ENCODE data around the gene LZTR1.

LZTR1 gene

DNA sequence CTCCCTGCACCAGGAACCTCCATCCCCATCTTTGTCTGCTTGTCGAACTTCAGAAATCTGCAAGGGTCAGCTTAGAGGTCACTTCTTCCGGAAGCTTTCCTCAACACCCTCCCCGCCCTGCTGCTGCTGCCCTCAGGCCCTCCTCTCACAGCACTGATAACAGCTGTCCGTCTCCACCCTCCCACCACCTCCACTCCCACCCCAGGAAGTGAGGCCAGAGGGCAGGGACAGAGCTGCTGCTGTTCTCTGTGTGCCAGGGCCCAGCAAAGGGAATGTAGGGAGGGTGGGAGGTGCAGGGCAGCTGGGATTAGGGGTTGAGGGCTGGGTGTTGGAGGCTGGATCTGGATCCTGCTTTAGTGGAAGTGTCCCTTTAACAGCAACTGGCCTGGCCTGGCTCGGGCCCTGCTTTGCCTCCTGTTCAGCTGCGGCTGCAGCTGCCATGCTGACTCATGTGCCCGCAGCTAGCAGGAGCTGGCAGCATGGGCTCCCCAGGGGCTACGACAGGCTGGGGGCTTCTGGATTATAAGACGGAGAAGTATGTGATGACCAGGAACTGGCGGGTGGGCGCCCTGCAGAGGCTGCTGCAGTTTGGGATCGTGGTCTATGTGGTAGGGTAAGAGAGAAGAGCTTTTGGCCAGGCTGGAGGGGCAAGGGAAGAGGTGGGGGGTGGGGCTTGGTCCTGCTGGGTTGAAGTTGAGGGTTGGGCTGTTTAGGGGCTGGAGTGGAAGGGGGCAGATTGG, 32.8 kb downstream of the LZTR1 start, which contains the start of gene P2RX6:
P2RX6 (plus strand) TSS at position 440 of the 740 bp plus-strand sequence; CDS start at position 450, 10 bp downstream.
- Histone ChIP-seq H3K9ac (ENCODE audit: low read depth, low read length) (peak within 1 kb of the TSS; percentile 69), H3K36me3 (ENCODE audit: insufficient read depth, low read length) (no peaks in the 10 kb centered on the region), H3K9me3 (ENCODE audit: control insufficient read depth, insufficient read depth, low read length) (no peaks in the 10 kb centered on the region), H3K4me1 (ENCODE audit: insufficient read depth, low read length) (peaks cover 2% of the 10 kb centered on the region; the same call in 1 of the 2 replicates)

DNA sequence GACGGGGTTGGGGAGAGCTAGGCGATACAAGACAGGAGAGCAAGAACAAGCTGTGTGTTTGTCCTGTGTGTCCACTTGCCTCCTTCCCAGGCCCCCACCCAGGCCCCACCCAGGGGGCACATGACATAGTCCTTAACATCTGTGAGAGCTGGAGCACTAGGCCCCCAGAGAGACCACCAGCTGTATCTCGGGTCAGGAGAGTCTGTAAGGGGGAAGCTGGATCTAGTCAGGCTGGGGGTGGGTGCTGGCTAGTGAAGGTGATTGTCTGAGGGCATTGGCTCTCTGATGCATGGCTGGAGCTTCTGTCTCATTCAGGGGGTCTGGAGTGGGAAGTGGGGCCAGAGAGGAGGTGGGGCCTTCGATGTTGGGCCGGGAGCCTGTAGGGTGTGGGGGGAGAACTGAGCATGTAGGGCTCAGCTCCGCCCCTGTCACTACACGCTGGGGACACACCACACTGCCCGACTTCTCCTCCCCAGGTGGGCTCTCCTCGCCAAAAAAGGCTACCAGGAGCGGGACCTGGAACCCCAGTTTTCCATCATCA, 33.4 kb downstream of the LZTR1 start:
- Histone ChIP-seq H3K9ac (ENCODE audit: low read depth, low read length) (no peak overlapping the region; the same call in 1 of the 2 replicates), H3K4me1 (ENCODE audit: insufficient read depth, low read length) (peaks cover under 1% of the 10 kb centered on the region; the same call in 1 of the 2 replicates), H3K9me3 (ENCODE audit: control insufficient read depth, insufficient read depth, low read length) (no peaks in the 10 kb centered on the region), H3K36me3 (ENCODE audit: insufficient read depth, low read length) (no peaks in the 10 kb centered on the region)

DNA sequence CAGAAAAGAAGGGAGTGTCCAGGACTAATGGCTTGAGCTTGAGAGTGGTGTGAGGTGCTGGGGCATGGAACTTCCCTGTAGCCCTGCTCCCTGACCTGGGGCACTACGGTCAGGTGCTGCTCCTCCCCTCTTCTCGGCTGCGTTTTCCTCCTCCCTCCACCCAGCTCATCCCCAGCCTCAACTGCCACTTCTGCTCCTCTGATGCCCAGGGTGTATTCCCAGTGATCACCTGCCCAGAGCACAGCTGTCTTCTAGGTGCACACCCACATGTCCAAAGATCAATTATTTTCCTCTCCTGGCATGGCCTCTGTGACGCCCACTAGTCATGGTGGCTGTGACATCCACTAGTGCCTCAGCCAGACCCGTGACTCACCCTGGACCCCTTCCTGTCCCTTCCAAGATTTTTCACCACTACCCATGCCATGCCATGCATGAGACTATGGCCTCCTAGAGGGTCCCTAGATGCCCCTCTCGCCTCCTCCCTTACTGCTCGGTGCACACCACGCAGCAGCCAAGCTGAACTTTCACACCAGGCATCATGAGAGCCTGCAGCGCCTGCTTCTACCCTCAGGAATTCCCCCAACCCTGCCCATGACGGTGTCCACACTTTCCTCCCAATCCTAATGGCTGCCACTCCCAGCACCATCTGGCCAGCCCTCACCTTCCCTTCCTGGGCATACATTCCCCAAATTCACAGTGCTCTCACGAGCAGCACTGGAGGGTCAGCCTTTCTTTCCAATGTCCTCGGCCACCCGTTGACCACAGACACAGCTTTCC, 34.7 kb downstream of the LZTR1 start:
- Histone ChIP-seq H3K36me3 (ENCODE audit: insufficient read depth, low read length) (no peaks in the 10 kb centered on the region), H3K4me1 (ENCODE audit: insufficient read depth, low read length) (no peaks in the 10 kb centered on the region), H3K9me3 (ENCODE audit: control insufficient read depth, insufficient read depth, low read length) (no peaks in the 10 kb centered on the region), H3K9ac (ENCODE audit: low read depth, low read length) (no peak overlapping the region)

DNA sequence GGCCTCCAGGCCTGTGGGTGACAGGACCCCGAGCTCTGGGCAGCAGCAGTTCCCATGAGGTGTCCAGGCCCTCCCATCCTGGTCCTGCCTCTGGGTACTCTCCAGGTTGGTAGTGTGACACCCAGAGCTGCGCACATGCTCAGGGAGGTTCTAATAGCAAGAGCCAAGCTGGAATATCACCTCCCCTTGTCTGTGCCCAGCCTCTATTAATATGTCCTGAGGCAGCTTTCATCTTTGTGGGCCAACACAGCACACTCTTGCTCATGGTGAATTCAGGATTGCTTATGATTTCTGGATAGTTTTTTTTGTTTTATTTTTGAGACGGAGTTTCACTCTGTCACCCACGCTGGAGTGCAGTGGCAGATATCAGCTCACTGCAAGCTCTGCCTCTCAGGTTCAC, 36.2 kb downstream of the LZTR1 start:
- Histone ChIP-seq H3K9ac (ENCODE audit: low read depth, low read length) (no peak overlapping the region), H3K4me1 (ENCODE audit: insufficient read depth, low read length) (no peaks in the 10 kb centered on the region), H3K9me3 (ENCODE audit: control insufficient read depth, insufficient read depth, low read length) (no peaks in the 10 kb centered on the region), H3K36me3 (ENCODE audit: insufficient read depth, low read length) (no peaks in the 10 kb centered on the region)

DNA sequence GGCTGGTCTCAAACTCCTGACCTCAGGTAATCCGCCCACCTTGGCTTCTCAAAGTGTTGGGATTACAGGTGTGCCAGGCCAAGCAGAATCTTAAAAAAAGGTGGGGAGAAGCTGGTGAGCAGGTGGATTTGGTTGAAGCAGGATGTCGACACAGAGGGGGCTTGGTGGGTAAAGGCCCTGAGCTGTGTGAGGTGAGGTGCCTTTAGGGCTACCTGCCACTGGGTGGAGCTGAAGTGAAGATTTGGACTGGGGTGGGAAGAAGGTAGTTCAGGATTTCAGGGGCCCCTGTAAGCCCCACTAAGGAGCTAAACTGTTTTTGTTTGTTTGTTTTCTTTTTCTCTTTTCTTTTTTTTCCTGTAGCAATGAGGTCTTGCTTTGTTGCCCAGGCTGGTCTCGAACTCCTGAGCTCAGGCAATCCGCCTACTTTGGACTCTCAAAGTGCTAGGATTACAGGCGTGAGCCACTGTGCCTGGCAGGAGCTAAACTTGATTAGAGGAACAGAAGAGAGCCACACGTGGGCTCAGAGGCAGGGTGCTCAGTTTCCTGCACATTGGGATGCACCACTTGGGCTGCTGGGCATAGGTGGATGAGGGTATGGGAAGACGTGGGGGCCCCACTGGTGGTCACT, 38.8 kb downstream of the LZTR1 start:
- Histone ChIP-seq H3K4me1 (ENCODE audit: insufficient read depth, low read length) (no peaks in the 10 kb centered on the region), H3K9ac (ENCODE audit: low read depth, low read length) (no peak overlapping the region), H3K36me3 (ENCODE audit: insufficient read depth, low read length) (no peaks in the 10 kb centered on the region), H3K9me3 (ENCODE audit: control insufficient read depth, insufficient read depth, low read length) (no peaks in the 10 kb centered on the region)

DNA sequence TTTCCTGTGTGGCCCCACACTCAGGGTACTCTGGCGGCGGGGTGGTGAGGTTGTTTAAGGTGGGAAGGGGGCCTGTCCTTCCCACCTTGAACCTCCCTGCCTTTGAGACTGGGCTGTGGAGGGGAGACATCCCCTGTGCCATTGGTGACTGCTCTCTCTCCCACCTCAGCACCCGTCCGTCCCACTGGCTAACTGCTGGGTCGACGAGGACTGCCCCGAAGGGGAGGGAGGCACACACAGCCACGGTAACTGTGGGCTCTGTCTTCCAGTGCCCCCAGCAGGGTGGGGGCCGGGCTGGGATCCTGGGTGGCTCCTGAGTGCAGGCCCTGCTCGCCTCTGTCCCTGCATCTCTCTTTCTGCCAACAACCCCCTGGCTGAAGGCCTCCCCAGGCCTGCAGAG, 40.4 kb downstream of the LZTR1 start:
- no peaks in the 10 kb centered on the region for H3K4me1 ChIP-seq (ENCODE audit: insufficient read depth, low read length)
- no peaks in the 10 kb centered on the region for H3K36me3 ChIP-seq (ENCODE audit: insufficient read depth, low read length)
- H3K9ac ChIP-seq (ENCODE audit: low read depth, low read length): no peak overlapping the region
- no peaks in the 10 kb centered on the region for H3K9me3 ChIP-seq (ENCODE audit: control insufficient read depth, insufficient read depth, low read length)

DNA sequence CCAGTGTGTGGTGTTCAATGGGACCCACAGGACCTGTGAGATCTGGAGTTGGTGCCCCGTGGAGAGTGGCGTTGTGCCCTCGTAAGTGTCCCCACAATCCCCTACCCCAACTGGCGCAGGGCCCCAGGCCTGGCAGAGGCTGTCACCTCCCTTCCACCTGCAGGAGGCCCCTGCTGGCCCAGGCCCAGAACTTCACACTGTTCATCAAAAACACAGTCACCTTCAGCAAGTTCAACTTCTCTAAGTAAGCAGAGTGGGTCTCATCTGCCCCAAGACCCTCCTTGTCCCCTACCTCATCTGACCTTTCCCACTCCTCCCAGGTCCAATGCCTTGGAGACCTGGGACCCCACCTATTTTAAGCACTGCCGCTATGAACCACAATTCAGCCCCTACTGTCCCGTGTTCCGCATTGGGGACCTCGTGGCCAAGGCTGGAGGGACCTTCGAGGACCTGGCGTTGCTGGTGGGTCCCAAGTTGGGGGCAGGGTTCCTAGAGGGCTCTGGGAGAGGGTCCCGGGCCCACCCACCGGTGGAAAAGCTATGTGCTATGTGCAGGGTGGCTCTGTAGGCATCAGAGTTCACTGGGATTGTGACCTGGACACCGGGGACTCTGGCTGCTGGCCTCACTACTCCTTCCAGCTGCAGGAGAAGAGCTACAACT, 41.0 kb downstream of the LZTR1 start:
- Histone ChIP-seq H3K9ac (ENCODE audit: low read depth, low read length) (no peak overlapping the region), H3K9me3 (ENCODE audit: control insufficient read depth, insufficient read depth, low read length) (no peaks in the 10 kb centered on the region), H3K36me3 (ENCODE audit: insufficient read depth, low read length) (no peaks in the 10 kb centered on the region), H3K4me1 (ENCODE audit: insufficient read depth, low read length) (no peaks in the 10 kb centered on the region)

DNA sequence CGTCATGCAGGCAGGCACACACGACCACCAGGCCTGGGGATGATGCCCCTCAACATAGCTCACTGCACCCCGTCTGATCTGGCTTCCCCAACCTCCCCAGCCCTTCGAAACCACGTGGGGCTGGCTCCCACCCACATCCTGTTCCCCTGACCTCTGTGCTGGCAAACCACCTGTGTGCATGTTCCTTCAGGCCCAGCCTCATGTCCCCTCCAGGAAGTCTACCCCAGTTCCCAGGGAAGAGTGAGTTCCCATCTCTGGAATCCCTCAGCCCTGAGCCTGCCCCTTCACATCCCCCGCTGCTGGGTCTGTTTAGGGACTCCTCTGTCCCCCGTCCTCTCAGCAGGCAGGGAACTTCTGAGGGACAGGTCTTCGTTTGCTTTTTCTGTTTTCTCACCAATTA, 43.2 kb downstream of the LZTR1 start:
- H3K9ac ChIP-seq (ENCODE audit: low read depth, low read length): no peak overlapping the region
- no peaks in the 10 kb centered on the region for H3K9me3 ChIP-seq (ENCODE audit: control insufficient read depth, insufficient read depth, low read length)
- H3K36me3 ChIP-seq (ENCODE audit: insufficient read depth, low read length): no peaks in the 10 kb centered on the region
- no peaks in the 10 kb centered on the region for H3K4me1 ChIP-seq (ENCODE audit: insufficient read depth, low read length)

DNA sequence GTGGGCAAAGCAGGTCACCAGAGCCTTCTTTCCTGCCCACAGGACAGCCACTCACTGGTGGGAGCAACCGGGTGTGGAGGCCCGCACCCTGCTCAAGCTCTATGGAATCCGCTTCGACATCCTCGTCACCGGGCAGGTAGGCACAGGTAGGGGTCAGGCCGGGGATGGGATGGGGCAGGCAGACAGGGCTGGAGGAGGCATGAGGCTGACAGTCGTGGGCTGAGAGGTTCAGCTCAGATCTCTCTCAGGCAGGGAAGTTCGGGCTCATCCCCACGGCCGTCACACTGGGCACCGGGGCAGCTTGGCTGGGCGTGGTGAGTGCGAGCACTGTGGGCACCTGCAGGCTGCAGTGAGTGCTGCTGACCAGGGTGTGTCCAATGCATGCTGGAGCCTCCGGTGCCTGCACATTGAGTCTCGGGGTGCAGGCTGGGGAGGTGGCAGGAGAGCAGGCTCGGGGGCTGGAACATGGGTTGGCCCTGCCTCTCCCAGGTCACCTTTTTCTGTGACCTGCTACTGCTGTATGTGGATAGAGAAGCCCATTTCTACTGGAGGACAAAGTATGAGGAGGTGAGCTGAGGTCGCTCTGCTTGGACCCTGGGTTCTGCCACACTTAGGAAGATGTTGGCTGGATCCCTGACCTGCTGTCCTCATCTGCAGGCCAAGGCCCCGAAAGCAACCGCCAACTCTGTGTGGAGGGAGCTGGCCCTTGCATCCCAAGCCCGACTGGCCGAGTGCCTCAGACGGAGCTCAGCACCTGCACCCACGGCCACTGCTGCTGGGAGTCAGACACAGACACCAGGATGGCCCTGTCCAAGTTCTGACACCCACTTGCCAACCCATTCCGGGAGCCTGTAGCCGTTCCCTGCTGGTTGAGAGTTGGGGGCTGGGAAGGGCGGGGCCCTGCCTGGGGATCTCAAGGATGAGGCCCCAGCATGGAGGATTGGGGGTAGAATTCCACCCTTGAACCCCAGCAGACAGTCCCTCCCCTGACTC, 44.0 kb downstream of the LZTR1 start:
- Histone ChIP-seq H3K9me3 (ENCODE audit: control insufficient read depth, insufficient read depth, low read length) (no peaks in the 10 kb centered on the region), H3K9ac (ENCODE audit: low read depth, low read length) (no peak overlapping the region), H3K4me1 (ENCODE audit: insufficient read depth, low read length) (no peaks in the 10 kb centered on the region), H3K36me3 (ENCODE audit: insufficient read depth, low read length) (no peaks in the 10 kb centered on the region)

DNA sequence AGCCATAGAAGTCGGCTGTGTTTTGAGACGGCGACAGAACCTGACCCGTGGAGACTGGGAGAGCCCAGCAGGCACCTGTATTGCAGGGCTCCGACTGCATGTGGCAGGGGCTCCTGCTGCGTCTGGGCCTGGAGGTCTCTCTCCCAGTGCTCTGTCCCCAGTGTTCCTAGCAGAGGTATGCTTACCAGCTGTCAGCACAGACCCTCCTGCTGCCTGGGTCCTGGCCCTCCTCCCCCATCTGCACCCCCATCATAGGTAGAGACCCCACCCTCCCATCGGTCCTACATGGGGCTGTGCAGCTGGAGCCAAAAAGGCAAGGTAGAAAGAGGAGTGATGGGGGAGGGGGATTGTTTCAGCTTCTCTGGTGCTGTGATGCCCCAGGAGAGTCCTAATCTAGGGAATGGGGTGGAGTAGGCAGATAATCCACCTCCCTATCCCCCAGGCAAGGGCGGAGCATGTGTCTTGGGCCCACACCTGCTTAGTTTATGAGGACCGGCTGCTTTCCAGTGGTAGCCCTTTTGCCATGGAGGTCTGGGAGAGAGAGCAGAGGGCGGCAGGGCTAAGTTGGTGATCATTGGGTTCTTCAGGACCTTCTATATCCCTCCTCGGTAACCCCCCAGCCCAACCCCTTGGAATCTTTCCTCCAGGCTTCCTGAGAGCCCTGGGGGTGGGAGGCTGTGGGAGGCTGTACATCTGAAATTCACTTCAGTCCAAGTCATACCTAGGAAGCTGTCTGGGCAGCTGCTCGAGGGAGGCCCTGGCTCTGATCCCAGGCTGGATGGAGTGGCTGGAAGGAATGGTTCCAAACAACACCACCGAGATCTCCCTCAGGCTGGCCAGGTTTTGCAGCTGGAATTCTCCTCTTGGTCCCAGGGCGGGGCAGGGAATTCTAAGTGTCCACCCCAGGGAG, 44.9 kb downstream of the LZTR1 start:
- no peak overlapping the region for H3K9ac ChIP-seq (ENCODE audit: low read depth, low read length)
- H3K36me3 ChIP-seq (ENCODE audit: insufficient read depth, low read length): no peaks in the 10 kb centered on the region
- no peaks in the 10 kb centered on the region; the same call in 1 of the 2 replicates for H3K4me1 ChIP-seq (ENCODE audit: insufficient read depth, low read length)
- no peaks in the 10 kb centered on the region for H3K9me3 ChIP-seq (ENCODE audit: control insufficient read depth, insufficient read depth, low read length)

DNA sequence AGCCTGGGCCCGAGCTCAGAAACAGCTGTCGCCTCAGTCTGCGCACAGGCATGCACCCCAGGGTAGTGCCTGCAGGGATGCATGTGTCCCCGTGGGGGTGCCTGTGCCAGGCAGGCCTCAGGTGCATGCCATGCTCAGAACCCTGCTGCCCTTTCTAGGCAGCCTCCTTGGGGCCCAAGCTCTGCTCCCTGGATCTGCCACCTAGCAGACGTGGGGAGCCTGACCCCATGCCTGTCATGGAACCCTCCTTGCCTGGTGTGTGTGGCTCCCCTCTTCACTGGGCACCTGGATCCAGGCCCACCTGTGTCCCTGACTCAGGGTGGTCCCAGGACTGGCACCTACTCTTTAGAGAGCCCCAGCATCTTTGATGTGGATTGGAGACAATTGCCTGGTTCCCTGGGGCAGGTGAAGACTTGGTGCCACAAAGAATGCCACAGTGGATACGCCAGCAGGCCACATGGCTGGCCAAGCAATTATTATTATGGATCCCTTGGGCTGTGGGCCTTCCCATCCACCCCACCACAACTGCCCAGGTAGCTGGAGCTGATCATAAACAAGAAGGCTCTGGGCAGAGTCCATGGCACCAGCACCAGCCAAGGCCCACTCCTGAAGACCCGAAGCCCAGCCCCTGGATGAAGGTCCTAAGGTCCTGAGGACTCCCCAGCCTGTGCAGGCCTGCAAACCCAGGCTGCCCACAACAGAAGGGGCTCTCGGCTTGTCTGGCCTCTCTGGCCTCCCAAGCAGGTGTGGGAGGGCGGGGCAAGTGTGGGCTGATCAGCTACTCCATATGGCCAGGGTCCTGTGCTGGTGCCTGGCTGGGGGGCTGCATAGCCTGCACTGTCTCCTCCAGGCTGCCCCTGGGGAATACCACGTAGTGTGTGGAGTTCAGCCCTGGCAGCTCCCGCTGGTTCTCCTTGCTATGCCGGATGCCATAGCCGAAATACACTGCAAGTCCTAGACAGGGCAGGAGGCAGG, 46.5 kb downstream of the LZTR1 start:
- H3K9me3 ChIP-seq (ENCODE audit: control insufficient read depth, insufficient read depth, low read length): no peaks in the 10 kb centered on the region
- H3K4me1 ChIP-seq (ENCODE audit: insufficient read depth, low read length): no peaks in the 10 kb centered on the region; the same call in 1 of the 2 replicates
- H3K9ac ChIP-seq (ENCODE audit: low read depth, low read length): no peak overlapping the region
- H3K36me3 ChIP-seq (ENCODE audit: insufficient read depth, low read length): no peaks in the 10 kb centered on the region

Data from ES-I3 (cell line).